Stimulated activated CD8-positive, alpha-beta memory T cell treated with anti-CD3 and anti-CD28 coated beads, Interleukin-15, amount 100 ng/mL, for 1 hour (primary cell): ENCODE measurements around the gene ALAD.
"Not testable (repeated sequence)": the region's sequence is repeated elsewhere in the genome, so short reads cannot be mapped to it uniquely, and the experiment has no call there.

Source experiments
- DNase-seq: peaks from one replicate; pipeline ENCODE4 v3.0.0-alpha.2; 2020; ENCODE audit warnings: low read depth

ALAD gene

DNA sequence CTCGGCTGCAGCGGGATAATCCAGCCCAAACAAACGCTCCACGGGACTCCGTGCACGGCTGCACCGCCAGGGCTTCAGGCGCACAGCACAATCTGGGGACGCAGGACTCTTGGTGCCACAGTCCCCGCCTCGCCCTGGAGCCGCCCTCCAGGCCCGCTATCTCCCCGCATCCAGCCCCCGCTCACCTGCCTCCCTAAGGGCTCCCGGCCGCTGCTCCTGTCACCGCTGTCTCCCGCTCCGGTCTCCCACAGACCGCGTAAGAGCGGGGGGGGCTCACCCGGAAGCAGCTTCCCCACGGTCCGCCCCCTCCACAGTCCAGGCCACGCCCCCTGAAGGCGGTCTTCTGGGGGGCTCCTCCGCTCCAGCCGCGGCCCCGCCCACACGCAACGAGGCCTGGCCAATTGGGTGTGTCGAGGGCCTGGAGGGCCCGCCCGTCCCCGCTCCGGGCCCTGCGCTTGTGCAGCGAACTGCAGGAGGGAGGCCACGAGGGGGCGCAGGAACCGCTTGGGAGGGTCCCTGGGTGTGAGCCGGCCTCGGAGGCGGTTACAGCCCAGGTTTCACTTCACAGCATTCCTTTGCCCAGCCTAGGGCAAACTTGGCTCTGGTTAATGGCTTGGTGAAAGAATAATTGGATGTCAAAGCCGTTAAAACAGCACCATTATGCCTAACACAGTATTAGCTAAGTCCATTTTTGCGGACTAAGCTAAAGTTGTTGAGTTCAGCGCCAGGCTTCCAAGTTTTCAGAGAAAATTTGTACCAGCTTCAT lies at the start of gene ALAD:
Gene ALAD, minus strand, starts transcription at position 258 of the 766 bp plus-strand sequence. CDS start 7,725 bp downstream, outside the sequence.
- peak; percentile 100 for DNase-seq

DNA sequence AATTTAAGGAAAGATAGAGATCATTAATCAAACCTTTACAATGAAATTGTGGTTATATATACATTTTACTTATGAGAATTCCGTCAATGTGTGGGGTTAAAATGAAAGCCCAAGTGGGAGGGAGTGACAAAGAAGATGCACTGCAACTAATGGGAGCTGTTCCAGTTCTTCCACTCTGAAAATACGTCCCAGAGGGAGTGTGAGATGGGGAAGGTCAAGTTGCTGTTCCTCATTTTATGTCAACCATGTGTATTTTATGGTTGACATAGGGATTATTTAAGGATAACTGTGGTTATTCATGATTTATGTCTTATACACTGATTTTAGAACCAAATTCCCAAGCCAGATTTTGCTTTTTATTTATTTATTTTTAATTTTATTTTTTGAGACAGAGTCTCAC lies 48.3 kb upstream of the ALAD start:
- DNase-seq = no peak

DNA sequence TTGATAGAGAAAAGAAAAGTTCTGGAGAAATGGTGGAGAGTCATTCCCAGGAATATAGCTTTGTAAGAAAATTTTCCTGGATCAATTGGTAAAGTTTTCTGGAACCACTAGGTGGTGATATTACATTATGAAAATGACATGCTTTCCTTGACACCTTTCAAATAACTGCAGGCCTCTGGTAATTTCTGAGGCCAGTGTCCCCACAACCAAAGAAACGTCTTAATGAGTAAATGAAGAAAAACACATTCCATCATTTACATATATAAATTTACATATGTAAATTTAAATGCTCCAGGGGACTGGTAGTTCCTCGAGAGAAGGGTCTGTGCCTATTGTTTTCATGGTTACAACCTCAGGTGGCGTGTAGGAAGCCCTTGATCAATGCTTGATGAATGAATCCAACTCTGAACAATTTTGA lies 45.2 kb upstream of the ALAD start:
- DNase-seq = no peak

DNA sequence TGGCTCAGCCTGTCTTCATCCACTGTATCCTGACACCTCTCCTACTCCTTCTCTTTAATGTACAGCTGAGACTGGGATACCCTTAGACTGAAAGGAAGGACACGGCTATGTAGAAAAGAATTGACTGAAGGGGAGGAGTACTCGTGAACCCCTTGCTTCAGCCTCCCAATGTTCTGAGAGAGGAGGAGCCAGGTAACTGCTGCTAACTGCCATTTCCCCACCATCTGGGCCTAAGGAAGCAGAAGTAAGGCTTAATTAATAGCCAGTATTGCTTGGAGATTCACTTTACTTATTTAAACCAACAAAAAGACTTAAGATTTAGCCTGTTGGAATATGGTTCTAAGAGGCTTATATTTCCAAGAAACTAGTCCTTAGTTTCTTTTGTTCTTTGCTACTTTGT lies 43.7 kb upstream of the ALAD start:
- DNase-seq = no peak

DNA sequence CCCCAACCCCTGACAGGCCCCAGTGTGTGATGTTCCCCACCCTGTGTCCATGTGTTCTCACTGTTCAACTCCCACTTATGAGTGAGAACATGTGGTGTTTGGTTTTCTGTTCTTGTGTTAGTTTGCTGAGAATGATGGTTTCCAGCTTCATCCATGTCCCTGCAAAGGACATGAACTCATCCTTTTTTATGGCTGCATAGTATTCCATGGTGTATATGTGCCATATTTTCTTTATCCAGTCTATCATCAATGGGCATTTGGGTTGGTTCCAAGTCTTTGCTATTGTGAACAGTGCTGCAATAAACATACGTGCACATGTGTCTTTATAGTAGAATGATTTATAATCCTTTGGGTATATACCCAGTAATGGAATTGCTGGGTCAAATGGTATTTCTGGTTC lies 36.6 kb upstream of the ALAD start:
- not testable (repeated sequence) for DNase-seq

DNA sequence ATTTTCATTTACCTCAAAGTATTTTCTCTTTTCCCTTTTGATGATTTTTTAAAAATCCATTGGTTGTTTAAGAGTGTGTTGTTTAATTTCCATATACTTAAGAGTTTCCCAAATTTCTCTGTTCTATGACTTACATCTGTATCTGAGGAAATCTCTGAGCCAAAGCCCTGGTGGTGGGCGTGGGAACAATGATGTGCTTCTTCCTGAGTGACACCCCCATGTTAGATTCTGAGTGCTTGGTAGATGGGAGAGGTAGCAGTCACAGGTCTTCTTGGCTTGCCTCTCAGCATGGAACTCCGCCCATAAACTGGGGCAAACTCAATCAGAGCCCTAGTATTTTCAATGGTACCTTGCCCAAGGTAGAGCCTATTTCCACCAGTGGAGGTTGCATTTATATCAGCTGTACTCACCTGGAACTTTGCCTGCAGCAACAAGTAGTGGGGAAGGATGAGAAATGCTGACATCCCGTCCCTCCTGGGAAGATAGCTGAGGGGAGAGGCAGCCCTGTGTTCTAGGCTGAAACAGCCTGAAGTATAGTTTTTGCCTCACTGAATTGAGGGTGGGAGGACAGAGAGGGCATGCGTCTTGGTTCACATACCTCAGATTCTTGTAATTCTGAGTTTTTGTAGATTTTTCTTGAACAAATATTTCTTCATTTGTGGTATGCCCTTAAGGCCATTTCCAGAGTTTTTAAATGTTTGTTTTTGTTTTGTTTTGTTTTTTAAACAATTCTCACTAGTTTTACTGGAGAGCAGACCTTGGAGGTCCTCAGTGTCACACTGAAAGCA lies 35.8 kb upstream of the ALAD start:
- DNase-seq = no peak

DNA sequence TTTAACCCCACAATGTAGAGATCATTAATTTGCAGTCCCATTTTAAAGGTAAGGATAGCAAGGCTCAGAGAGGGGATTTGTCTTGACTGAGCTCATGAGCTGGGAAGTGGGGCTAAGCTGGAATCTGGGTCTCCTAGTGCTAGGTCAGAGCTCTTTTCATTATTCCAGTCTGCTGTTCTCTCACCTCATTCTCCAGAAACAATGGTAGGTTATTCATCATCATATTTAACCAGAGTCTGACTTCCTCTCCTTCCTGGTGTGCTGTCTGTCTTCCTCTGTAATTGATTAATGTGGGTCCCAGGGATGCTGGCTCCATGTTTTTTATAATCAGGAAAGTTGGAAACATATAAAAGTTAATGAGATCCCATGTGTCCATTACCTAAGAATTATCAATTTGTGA lies 30.1 kb upstream of the ALAD start:
- no peak for DNase-seq

DNA sequence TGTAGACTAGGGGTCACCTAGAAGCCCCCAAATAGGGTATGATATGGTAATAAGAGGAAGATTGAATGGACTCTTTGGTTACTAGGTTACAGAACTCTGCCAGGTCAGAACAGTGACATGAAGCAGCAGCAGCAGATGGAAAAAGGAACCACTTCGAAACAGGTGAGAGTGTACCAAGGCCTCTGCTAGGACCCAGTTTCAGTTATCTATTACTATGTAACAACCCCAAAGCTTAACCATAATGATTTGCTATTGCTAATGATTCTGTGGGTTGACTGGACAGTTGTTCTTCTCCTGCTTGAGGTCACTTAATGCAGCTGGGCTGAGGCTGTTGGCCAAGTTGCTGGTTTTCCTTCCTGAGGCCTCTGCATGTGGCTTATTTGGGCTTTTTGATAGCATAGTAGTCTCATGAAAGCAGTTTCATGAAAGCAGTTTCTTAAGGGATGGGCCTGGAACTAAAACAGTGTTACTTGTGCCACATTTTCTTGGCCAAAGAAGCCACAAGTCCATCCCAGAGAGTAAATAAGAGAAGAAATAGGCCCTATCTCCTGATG lies 27.1 kb upstream of the ALAD start:
- no peak for DNase-seq

DNA sequence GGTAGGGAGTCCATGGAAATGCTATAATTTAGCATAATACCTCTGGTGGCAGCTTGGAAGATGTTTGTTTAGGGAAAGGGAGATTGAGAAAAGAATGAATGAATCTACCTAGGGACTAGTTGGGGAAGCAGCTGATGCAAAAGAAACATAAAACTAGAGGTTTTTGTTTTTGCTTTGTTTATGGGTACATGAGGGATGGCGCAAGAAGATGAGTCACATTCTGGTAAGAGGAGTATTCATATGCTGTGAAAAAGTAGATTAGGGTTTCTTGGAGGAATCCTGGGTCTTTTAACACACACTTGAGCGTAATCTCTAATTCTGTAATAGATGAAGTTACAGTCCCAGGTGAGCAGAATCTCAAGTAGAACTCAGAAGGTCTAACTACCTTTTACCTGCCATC lies 26.5 kb upstream of the ALAD start:
- DNase-seq = no peak

DNA sequence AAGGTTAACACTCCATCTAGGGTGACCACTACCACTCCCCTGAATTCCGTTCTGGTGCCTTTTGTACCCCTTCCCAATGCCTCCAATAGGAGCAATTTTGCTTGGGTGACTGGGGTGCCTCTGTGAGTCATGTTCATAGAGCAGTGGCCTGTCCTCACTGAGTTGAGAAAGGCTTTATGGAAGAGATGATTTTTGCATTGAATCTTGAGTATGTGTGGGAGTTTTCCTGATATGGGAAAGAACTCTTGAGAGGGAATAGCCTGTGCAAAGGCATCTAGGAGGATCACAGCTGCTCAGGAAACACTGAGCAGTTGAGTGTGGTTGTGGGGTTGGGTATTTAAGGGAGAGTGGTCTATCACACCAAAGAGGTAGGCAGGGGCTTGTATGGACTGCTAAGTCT lies 25.6 kb upstream of the ALAD start:
- DNase-seq = no peak

DNA sequence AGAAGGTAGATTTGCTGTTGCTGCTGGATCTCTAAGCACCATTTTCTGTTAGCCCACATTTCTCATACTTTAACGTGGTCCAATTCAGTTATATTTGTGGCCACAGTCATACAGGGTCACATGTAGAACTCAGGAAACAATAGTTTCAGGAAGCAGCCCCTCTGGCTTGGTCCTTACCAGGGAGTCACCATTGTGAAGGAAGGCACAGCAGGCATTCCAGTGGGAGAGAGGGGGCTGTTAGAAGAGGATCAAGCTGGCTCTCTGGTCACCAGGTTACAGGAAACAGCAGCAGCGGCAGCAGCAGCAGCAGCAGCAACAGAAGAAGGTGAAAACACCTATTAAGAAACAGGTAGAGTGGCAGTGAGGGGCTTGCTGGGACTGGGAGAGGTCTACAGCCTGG lies 24.0 kb upstream of the ALAD start:
- no peak for DNase-seq

DNA sequence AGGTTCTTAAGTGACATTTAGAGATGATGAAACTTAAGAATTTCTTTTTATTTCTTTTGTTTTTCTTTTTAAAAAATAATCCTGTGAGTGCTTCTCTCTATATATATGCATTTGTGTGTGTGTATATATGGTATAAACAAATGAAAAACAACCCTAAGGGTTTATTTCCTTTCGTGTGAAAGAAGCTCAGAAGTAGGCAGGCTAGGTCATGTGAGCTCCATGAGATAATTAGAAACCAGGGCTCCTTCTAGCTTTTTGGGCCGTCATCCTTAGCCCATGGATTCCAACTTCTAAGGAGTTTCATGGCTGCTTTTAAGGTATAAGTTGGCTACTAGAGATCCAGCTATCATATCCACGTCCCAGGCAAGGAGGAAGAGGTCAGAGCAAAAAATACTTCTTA lies 20.6 kb upstream of the ALAD start:
- DNase-seq = no peak

DNA sequence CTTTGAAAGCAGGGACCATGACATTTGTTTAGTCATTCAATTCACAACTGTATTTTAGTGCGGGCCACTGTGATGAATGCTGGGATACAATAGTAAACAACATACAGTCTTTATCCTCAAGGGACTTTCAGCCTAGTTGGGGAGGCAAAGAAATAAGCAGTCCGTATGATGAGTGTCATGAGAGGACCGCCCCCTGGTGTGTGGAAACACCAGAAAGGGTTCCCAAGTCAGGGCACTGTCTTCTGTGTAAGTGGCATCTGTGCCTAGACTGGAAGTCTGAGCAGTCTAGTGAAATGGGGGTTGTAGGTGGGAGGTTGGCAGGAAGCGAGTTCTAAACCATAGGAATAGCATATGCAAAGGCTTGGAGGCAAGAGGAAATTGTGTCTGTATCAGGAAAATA lies 16.3 kb upstream of the ALAD start:
- DNase-seq = no peak

DNA sequence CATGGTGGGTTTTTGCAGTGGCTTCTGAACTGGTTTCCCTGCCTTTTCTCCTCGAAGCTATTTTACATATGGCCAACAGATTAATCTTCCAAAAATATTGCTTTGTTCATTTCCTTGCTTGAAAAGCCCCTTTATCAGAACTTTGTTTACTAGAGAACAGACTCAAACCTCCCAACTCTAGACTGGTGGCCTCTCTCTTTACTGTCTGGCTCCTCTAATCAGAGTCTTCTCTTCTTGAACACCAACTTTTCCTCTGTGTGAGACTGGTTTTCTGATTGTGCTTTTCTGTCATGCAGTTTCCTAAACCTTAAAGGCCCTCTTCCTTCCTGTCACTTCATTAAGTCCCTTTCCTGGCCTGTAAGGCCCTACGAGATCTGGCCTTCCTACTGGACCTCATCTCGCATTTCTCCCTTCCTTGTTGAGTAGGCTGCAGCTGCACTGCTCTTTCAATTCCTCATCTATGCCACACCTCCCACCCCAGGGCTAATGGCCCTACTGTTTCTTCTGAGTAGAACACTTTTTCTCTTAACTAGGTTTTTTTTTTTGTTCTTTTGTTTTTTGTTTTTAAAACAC lies 15.2 kb upstream of the ALAD start:
- no peak for DNase-seq

DNA sequence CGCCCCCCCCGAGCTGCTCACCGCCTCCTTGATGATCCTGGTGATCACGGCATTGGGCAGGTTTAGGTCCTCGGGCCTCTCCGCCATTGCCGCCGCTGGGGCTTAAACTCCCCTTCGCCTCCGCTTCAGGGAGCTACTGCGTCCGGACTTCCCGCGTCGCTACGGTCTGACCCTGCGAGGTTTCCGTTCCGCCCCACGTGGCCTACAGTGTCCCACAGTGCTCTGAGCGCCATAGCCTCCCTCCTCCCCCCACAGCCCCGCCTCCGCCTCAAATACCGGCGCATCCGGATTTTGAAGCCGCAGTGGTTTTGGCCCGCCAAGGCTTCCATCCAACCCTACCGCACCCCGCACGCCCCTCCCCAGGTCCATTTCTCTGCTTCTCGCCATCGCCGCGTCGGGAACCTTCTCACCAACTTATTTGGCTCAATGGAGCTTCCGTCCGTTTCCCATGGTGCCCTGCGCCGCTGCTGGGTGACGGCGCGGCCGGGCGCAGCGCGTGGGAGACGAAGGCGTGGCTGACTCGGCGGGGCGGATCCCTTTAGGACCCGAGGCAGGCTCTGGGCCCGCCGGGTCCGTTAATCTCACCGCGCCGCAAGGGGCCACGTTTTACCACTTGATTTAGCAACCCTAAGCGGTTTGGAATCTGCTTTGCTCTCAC lies 9.3 kb upstream of the ALAD start, which contains the start of the genes C9orf43 and POLE3:
Gene C9orf43, plus strand, starts transcription at position 541 of the 658 bp plus-strand sequence. CDS start 2,747 bp downstream, outside the sequence.
Gene POLE3, minus strand, starts transcription at position 469 of the 658 bp plus-strand sequence. Its CDS starts 382 bp downstream, at position 87.
- peak; percentile 93 for DNase-seq

DNA sequence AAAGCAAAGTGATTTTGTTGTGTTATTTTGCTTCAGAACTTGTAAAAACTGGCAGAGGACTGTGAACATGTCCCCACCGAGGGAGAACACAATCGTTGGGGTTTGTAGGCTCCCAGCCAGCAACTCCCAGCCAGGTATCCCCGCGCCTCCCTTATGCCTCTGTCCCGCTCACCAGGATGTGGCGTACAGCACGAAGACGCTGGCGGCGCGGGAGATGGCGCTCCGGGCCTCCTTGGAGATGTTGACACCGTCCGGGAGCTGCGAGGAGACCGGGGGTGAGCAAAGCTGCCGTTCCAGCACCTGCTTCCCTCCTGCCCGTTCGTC lies 8.8 kb upstream of the ALAD start:
- no peak for DNase-seq

DNA sequence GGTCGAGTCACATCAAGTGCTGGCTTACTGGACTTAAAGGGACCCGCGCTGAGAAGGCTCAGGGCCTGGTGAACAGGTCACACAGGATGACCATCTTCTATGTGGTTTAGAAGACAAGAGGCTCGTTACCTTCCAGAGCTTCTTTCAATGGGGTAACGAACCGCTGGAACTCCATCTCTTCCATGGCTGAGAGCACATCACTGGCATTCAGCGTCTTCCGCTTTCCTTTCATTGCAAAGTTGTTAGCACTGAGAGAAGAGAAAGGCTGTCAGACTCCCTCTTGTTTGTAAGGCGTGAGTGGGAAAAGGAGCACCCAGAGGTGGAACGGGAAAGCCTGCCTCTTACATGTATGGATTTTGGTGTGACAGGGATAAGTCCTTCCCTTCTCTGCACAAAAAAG lies 8.4 kb upstream of the ALAD start:
- DNase-seq = no peak

DNA sequence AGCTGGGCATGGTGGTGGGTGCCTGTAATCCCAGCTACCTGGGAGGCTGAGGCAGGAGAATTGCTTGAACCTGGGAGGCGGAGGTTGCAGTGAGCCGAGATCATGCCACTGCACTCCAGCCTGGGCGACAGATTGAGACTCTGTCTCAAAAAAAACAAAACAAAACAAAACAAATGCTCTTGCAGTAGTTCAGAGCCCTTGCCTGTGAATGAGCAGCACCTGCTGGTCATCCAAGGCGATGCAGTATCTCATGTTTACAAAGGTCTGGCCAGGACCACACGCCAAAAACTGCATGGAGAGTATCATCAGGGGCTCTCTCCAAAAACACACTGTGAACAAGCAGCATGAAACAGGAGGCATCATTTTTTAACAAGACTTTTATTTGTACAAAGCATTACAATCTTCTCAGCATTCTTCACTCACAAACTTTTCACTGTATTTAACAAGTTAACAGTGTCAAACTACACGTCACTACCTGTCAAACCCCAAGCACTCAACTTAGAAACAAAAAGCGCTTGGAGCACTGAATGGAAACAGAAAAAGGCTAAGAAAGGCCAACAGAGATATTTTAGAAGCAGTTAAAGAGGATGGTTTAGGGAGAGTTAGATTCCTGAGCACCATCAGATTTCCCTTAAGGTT lies 5.9 kb upstream of the ALAD start:
- DNase-seq = not testable (repeated sequence)

DNA sequence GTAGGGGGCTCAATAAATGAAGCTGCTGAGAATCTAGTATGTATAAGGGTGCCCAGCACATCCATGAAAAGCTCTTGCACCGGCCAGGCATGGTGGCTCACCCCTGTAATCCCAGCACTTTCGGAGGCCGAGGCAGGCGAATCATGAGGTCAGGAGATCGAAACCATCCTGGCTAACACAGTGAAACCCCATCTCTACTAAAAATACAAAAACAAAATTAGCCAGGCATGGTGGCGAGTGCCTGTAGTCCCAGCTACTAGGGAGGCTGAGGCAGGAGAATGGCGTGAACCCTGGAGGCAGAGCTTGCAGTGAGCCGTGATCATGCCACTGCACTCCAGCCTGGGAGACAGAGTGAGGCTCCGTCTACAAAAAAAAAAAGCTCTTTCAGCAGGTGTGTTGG lies 5.3 kb upstream of the ALAD start:
- DNase-seq = not testable (repeated sequence)

DNA sequence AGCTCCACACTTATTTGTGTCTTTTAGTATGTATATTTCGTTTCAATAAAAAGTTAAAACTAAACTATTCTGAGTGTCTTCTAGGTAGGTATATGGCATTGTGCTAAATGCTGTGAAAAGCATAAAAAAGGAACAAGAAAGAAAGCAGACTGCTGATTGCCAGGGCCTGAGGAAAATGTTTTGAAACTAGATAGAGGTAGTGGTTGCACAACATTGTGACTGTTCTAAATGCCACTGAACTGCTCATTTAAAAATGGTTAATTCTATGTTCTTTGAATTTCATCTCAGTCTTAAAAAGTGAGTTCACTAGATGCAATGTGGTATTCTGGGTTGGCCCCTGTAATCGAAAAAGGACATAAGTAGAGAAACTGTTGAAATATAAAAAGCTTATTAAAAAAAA lies 2.6 kb upstream of the ALAD start:
- no peak for DNase-seq

DNA sequence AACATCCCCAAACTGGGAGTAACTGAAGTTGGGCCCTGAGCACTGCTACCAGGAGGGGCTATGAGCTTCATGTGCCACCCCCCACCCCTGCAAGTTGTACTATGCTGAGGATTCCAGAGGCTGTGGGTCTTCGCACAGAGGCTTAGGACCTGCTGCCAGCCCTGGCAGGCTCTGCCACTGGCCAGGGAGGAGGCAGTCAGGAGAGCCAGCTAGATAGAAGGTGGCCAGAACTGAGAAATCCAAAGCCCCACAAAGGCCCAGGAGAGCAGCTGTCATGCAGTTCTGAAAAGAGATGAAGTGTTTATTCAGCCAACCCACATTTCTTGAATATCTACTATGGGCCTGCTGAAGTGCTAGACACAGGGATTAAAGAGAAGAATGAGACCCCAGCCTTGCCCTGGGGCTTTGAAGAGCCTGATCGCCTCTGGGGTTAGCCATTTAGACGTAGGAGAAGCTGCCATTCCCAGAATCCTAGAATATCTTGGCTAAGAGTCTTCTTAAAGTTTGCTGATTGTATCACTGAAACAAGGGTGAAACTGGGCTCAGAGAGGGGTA lies 1.4 kb downstream of the ALAD start:
- DNase-seq = no peak
